ENCODE data around the gene SHQ1.
"Not testable (repeated sequence)": the region's sequence is repeated elsewhere in the genome, so short reads cannot be mapped to it uniquely, and the experiment has no call there.

The SHQ1 gene

DNA sequence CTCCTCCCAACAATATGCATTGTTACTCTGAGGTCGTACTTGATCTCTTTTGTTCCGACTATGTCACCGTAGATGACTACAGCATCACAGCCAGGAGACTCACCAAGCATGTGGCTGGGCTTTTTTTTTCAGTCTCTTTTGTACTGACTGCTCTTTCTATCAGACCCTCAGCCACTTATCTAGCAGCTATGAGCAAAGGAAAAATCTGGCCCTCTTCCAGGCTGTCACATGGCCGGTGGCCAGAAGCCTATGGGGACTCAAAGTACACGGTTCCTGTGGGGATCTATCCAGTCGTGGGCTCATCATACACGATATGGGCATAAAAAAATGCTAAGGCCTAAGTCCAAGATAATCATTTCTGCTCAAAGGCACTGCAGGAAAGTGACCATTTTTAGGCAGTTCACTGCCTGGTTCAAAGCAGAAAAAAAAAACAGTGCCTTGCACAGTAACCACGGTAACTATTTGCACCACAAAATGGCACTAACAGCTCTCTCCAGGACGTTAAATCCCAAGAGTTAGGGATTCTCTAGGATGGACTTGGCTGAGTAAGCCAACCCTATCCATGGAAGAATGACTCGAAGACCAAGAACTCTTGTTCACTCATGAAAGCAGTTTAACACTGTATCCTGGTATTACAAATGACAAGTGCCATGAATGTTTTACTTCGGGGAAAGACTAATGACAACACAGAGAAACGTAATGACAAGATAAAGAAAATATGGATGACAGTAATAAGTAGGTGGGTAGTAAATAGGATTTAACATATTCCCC, 50.3 kb downstream of the SHQ1 start:
- DNase-seq = no peak

DNA sequence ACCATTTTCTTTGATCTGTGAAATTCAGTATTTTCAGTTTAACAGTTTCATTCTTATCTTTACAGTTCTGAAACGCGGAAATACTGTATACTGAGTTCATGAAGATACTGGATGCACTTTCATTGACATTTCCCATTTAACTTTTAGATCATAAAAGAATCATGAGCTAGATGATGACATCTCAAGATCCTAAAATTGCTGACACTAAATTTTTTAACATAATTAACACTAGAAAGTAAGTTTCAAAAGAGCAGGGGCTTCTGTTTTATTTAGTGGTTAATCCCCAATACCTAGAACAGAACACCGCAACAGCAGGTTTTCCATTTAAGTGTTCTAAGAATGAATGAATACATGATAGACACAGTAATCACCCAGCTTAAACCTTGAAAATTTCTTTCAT, 54.2 kb downstream of the SHQ1 start:
- DNase-seq = no peak

GRCh38 chr3:72791161-72791560, 57.1 kb downstream of the SHQ1 start:
- peak; percentile 17 for DNase-seq

- no peak for DNase-seq
Measured at GRCh38 chr3:72789786-72790185, 58.5 kb downstream of the SHQ1 start.

GRCh38 chr3:72788232-72788631, 60.0 kb downstream of the SHQ1 start:
- not testable (repeated sequence) for DNase-seq

- no peak for DNase-seq
Measured at GRCh38 chr3:72786668-72787067, 61.6 kb downstream of the SHQ1 start.

GRCh38 chr3:72784226-72784625, 64.0 kb downstream of the SHQ1 start:
- DNase-seq = no peak

- no peak for DNase-seq
Measured at GRCh38 chr3:72782521-72782920, 65.7 kb downstream of the SHQ1 start.

DNA sequence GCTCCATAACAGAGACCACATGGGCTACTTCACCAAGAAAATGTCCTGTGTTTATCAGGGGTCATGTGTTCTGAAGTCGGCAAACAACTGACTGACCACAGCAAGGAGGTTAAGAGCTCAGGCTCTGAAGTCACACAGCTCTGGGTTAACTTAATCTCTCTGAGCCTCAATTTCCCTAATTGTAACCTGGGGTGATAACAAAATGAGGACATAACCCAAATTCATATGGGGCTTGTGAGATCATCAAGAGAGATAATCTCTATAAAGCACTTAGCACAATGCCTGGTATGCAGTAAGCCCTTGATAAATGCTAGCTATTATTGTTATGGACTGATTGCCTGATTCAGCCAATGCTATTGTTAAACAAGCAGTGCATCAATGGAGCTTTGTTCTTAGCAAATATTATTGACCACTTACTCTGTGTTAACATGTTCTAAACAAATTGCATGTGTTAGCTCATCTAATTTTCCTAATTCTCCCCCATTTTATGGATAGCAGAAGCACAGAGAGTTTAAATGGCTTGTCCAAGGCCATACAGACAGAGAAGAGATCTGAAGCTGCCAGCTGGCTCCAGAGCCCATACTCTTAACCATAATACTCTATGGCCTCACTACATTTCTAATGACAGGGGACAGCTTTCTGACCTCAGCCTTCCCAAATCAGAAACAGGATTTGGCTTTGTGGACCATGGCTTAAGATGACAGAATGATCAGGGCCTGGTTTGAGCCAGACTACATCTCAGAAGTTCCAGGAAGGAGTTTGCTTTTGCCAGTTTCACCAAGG, 78.3 kb downstream of the SHQ1 start:
- DNase-seq = no peak

GRCh38 chr3:72768936-72769335, 79.3 kb downstream of the SHQ1 start:
- DNase-seq = peak; percentile 4

GRCh38 chr3:72768481-72768880, 79.8 kb downstream of the SHQ1 start:
- no peak for DNase-seq

DNA sequence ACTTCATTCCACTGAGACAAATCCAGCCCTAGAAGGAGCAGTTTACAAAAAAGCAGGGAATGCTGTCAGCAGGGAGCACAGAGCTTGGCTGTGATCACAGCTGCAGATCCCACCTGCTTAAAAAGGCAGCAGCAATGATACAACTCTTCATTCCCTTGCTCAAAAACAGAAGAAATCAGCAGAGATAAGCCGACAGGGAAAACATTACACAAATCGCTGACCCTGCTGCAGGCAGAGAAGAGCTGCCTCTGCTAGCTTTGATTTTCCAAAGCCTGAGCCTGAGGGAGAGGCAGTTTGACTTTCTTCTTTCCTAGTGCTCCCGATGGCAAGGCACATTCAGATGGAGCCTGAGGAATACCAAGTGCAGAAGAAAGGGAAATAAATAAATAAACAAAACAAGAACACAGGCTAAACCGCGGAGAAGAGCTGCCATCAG, 80.2 kb downstream of the SHQ1 start:
- no peak for DNase-seq

DNA sequence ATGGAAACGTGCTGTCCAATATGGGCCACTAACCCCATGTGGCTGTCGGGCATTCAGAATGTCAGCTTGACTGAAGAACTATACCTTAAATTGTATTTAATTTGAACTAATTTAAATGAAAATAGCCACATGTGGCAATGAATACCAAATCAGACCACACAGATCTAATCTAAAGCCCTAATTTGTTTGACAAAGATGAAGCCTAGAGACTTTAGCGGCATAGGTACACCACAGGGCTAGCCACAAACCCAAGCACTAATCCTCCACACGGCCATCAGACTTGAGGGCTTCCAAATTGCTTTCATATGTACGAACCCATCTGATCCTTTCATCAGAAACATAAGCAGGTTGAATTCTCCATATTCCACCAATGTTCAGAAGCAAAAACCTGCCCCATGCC, 81.4 kb downstream of the SHQ1 start:
- no peak for DNase-seq

GRCh38 chr3:72763751-72764440, 84.3 kb downstream of the SHQ1 start:
- DNase-seq = no peak

- DNase-seq = no peak
Measured at GRCh38 chr3:72761410-72761809, 86.8 kb downstream of the SHQ1 start.

DNA sequence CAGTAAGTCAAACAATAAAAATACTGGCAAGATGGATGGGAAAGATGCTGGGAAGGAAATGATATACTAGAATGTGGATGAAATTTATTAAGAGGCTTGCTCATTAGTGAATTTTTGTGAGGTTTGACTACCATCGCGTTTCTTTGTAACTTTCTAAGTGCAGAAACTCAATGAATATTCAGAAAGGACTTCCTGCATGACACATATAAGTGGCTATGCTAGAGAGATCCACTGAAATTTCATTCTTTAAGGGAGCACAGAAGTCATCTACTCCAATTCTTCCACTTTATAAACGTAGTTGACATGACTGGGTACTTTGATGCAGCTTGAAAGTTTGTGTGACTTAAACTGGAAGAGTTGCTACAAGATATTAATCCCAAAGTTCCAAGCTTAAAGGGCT, 88.0 kb downstream of the SHQ1 start:
- DNase-seq = no peak

DNA sequence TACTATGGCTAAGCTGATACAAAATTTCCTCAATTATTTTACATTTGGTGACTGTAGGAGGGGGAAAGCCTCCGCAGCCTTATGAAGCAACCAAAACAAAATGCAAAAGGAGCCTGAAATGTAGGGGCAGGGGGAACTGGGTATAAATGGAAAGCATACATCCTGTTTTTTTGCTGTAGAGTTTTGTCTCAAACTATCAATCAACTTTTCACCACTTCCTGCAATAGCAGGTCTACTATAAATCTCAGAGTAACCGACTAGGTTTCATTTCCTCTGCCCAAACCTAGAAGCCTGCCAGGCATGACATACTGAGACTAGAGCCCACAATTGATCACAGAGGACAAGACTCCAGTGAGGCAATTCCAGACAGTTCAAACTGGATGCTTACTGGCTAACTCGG, 91.3 kb downstream of the SHQ1 start:
- DNase-seq = no peak

- no peak for DNase-seq
Measured at GRCh38 chr3:72754582-72754981, 93.7 kb downstream of the SHQ1 start.

DNA sequence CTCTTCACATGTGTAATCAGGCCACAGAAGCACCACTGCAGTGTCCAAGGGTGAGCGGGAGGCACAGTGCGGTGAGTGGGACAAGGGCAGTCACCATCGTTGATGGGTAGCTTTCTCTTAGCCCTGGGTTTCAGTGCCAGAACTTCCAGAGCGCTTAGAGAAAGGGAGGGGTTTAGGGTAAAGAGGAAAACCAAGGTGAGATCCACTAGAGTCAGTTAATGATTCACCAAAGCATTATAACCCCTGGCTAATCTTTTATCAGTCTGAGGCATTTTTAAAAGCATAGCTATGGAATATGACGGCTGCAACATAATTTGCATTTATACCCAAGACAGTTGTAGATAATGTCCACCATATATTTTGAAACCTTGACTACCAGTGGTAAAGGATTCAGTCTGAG, 94.8 kb downstream of the SHQ1 start:
- DNase-seq = no peak

DNA sequence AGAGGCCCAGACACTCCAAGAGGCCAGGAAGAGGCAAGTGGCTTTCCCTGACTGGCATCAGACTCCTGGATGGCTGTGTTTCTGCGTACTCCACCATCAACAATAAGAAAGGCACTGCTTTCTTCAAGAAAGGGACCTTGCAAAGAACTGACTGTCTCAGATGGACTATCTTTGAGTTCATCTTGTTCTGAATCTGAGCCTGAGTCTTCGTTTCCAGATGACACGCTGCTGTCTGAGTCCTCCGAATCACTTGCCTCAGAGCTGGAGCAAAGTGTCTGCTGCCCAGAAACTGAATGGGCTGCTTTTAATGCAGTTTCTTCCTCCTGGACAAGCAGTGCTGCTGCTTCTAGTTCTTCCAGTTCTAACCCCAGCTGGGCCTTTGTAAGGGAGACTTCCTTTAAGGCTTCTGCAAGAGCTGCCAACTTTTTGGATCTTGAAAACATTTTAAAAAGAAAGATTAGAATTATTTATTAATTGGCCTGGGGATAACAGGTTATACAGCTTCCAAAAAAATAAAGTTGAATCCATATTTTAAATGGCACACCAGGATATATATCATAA, 97.8 kb downstream of the SHQ1 start:
- DNase-seq = no peak

- DNase-seq = no peak
Measured at GRCh38 chr3:72748659-72749058, 99.6 kb downstream of the SHQ1 start.

GRCh38 chr3:72746430-72747411, 101.5 kb downstream of the SHQ1 start:
- DNase-seq = no peak

Data from DMS 273 treated with DMSO at 0.1 percent for 48 hours (cell line).